ENCODE measurements around the gene ALDH1L1. TPM values are rescaled to one million over a fixed set of nuclear protein-coding genes. Genes with fewer than 3 reads are reported as not detected.

Gene ALDH1L1
- total and polyA plus RNA-seq, 2 of the 8 experiments (the other 6 are each of a cell fraction or from before 2014, with no cell fraction given) = 0.98 to 1.6 TPM

DNA sequence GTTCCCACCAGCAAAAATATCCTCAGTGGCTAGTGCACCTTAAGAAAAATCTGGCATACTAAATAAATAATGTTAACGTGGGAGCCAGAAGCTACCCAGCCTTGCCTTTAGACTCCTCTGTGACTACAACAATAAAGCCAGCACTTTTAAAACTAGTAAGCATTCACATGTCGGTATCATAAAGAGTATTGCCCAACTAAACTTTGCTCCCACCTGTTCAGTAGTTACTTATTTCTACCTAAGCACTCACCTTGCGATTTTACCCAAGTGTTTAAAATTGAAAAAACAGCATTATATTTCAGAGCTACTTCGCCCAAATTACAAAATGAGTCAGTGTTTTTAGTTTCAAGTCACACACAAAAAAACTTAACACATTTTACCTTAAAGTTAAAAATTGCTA lies 12.8 kb downstream of the ALDH1L1 start:
- Histone ChIP-seq H3K23ac (ENCODE audit: insufficient read length) (no peak overlapping the region), H3K9me3 (ENCODE audit: insufficient read depth in 2 of 2, low read depth in 1 of 2, low read length in 1 of 2) (no peaks in the 10 kb centered on the region), H2BK120ac (replicated peaks; ENCODE audit: low read depth, low read length) (no peak overlapping the region), H3K27me3 (replicated peaks in 1 of 4; ENCODE audit: control insufficient read depth in 3 of 4, extremely low read depth in 1 of 4, insufficient read depth in 3 of 4, low read length in 3 of 4) (no peaks in the 10 kb centered on the region), H3K9ac (replicated peaks in 1 of 4; ENCODE audit: extremely low read depth in 1 of 4, low read depth in 3 of 4, low read length in 3 of 4) (no peak overlapping the region), H3K14ac (ENCODE audit: insufficient read length) (no peak overlapping the region), H3K23me2 (ENCODE audit: low read depth, low read length) (no peaks in the 10 kb centered on the region), H4K20me1 (replicated peaks in 1 of 2; ENCODE audit: control insufficient read depth in 1 of 2, insufficient read depth in 2 of 2, low read length in 2 of 2) (no peaks in the 10 kb centered on the region), H4K91ac (replicated peaks; ENCODE audit: insufficient read length, low read length) (no peak overlapping the region), H3K79me1 (ENCODE audit: low read depth, low read length) (no peaks in the 10 kb centered on the region), H2BK20ac (ENCODE audit: low read length) (no peak overlapping the region), H4K8ac (ENCODE audit: extremely low read depth, insufficient read depth, low read length) (no peak overlapping the region), H3K56ac (replicated peaks; ENCODE audit: insufficient read length, low read depth, low read length) (no peak overlapping the region), H2AK5ac (ENCODE audit: low read depth, low read length) (no peak overlapping the region), H2BK15ac (ENCODE audit: low read length) (no peak overlapping the region), H2AFZ (ENCODE audit: low read length) (no peak overlapping the region), H3K18ac (ENCODE audit: extremely low read depth, low read length) (no peak overlapping the region), H4K5ac (ENCODE audit: insufficient read length, low read depth, low read length) (no peak overlapping the region), H3K4me3 (ENCODE audit: extremely low read depth in 1 of 4, insufficient read depth in 2 of 4, low read depth in 3 of 4, low read length in 4 of 4) (no peak overlapping the region), H3K4me2 (ENCODE audit: insufficient read depth in 1 of 2, low read depth in 2 of 2, low read length in 2 of 2) (no peak overlapping the region), H3K27ac (ENCODE audit: low read depth, low read length) (no peak overlapping the region), H3K79me2 (ENCODE audit: control insufficient read depth in 1 of 2, insufficient read depth in 2 of 2, low read length in 2 of 2) (no peaks in the 10 kb centered on the region), H2BK5ac (ENCODE audit: low read depth, low read length) (no peak overlapping the region), H3K4me1 (replicated peaks in 1 of 4; ENCODE audit: control insufficient read depth in 3 of 4, insufficient read depth in 4 of 4, low read length in 3 of 4) (peaks cover 0 to 5% (median under 1%) of the 10 kb centered on the region in 4 experiments; a peak in 2 of 7 replicates), H2BK12ac (ENCODE audit: low read depth, low read length) (no peak overlapping the region), H3K36me3 (ENCODE audit: control insufficient read depth in 2 of 4, insufficient read depth in 4 of 4, low read length in 3 of 4) (no peaks in the 10 kb centered on the region), H3K4ac (replicated peaks; ENCODE audit: insufficient read length, low read depth, low read length) (no peak overlapping the region)
- TF ChIP-seq CTBP2 (IDR thresholded peaks at IDR 0.05; ENCODE audit: borderline replicate concordance, insufficient read depth, insufficient read length, low read length) (no peak), HDAC6 (IDR thresholded peaks at IDR 0.05; ENCODE audit: low read depth, low read length) (no peak), TEAD4 (IDR thresholded peaks at IDR 0.05; ENCODE audit: low read depth, low read length) (no peak), GABPA (IDR thresholded peaks at IDR 0.05; ENCODE audit: borderline replicate concordance, insufficient read depth, low read length) (no peak), NANOG (IDR thresholded peaks at IDR 0.05; ENCODE audit: insufficient read depth, low read depth, low read length, poor library complexity, severe bottlenecking) (no peak), SP4 (IDR thresholded peaks at IDR 0.05; ENCODE audit: low read length) (no peak), RXRA (IDR thresholded peaks at IDR 0.05; ENCODE audit: insufficient read depth, low read depth, low read length) (no peak), TAF1 (IDR thresholded peaks at IDR 0.05; ENCODE audit: low read depth, low read length) (no peak)
- 83% methylated on average over 4 of the region's 4 CpGs; no CpG with 5 or more reads in 1 of the 2 experiments for WGBS, 2 experiments (ENCODE audit: extremely low coverage in 1 of 2, insufficient coverage in 1 of 2, insufficient read length in 1 of 2, insufficient replicate concordance in 2 of 2, low coverage in 1 of 2, low lambda C conversion rate in 2 of 2, missing lambda C conversion rate in 1 of 2)
- CTCF ChIA-PET (ENCODE audit: partially characterized antibody) = interaction anchor here (0.6 to 1.2 kb wide), 3 partner anchors 11 to 35 kb away, joined by 3 to 5 read pairs (median 3); no protein-coding TSS in a partner anchor
- POLR2A ChIA-PET (ENCODE audit: partially characterized antibody) = no interaction called here
- DNase-seq (ENCODE audit: low read depth in 1 of 2, low spot score in 2 of 2) = no peak
- no peak for FAIRE-seq
